K562 (cell line): Measurements from ENCODE around the gene SEC23B. TPM values are rescaled to one million over a fixed set of nuclear protein-coding genes. Genes with fewer than 3 reads are reported as not detected.

Source experiments
- CREBBP ChIP-seq: IDR thresholded peaks from one replicate; pipeline ENCODE4 v1.6.1; 2012; ENCODE audit warnings: low read depth, mild to moderate bottlenecking, control low read depth, inconsistent platforms, low read length
- ILK ChIP-seq: fragments of 450-650 bp; IDR thresholded peaks from 2 replicates; pipeline ENCODE4 v1.6.1; 2016; ENCODE audit warnings: missing genetic modification characterization, low read depth, mild to moderate bottlenecking, missing compliant biosample characterization, moderate library complexity, borderline replicate concordance
- KLF16 ChIP-seq: IDR thresholded peaks from 2 replicates; pipeline ENCODE4 v1.6.1; 2016; ENCODE audit warnings: antibody characterized with exemption
- PHB2 ChIP-seq: fragments of 450-650 bp; IDR thresholded peaks from 2 replicates; pipeline ENCODE4 v1.6.1; 2017; ENCODE audit warnings: low read depth
- PTRF ChIP-seq: fragments of 450-650 bp; IDR thresholded peaks from 2 replicates; pipeline ENCODE4 v1.6.1; 2016; ENCODE audit warnings: mild to moderate bottlenecking, missing genetic modification characterization, missing compliant biosample characterization
- RB1 ChIP-seq: fragments of 450-650 bp; IDR thresholded peaks from 2 replicates; pipeline ENCODE4 v1.6.1; 2017; ENCODE audit warnings: low read depth, mild to moderate bottlenecking
- RBFOX2 ChIP-seq: fragments of 200-400 bp; formaldehyde crosslinking; IDR thresholded peaks from 2 replicates; pipeline ENCODE4 v1.6.1; 2017; ENCODE audit warnings: low read depth, mild to moderate bottlenecking, low read length, moderate library complexity
- SUPT5H ChIP-seq: fragments of 450-650 bp; IDR thresholded peaks from 2 replicates; pipeline ENCODE4 v1.6.1; 2016
- polyA plus RNA-seq, 8 experiments: library from polyadenylated mRNA; depleted of rRNA in 4 of 8; stranded (reverse) in 5 of 8; unstranded in 3 of 8; fragments of >200 nt; fragmentation: Nextera tagmentation in 2 of 8; fragmentation: Illumina TruSeq in 1 of 8; extraction: Ambion mirVana in 2 of 8; extraction: Trizol in 1 of 8; gene quantifications; 2 replicates each; pipeline versions ENCODE4 v1.2.1 to v1.2.3, GENCODE V29; 2011 to 2014; ENCODE audit warnings: inconsistent platforms in 1 of 8, missing spikeins in 1 of 8
- total RNA-seq, 7 experiments: library from RNA; depleted of rRNA in 6 of 7; stranded (reverse); fragments of >200 nt in 6 of 7; fragmentation: Illumina TruSeq in 2 of 7; extraction: Trizol in 2 of 7; gene quantifications; 2 replicates each; pipeline versions ENCODE4 v1.2.1 to v1.2.3, GENCODE V29; 2011 to 2021; ENCODE audit warnings: low replicate concordance in 1 of 7
- TF ChIP-seq, protein P1 (sequence below): fragments of 450-650 bp; IDR thresholded peaks from 2 replicates; pipeline ENCODE4 v1.6.1; 2016; ENCODE audit warnings: mild to moderate bottlenecking, moderate library complexity
- TF ChIP-seq, protein P2 (sequence below): IDR thresholded peaks from 2 replicates; pipeline ENCODE4 v1.6.1; 2011; ENCODE audit warnings: borderline replicate concordance, low read depth, mild to moderate bottlenecking, moderate library complexity, low read length; ENCODE audit not compliant: insufficient read depth, poor library complexity, severe bottlenecking
- TF ChIP-seq, protein P3 (sequence below): fragments of 450-650 bp; IDR thresholded peaks from 2 replicates; pipeline ENCODE4 v1.6.1; 2017; ENCODE audit warnings: antibody characterized with exemption

Gene SEC23B
- total and polyA plus RNA-seq, 9 of the 15 experiments (the other 6 are each of a cell fraction or from before 2014, with no cell fraction given), result 31.7 to 70.2 (median 38.5) TPM

DNA sequence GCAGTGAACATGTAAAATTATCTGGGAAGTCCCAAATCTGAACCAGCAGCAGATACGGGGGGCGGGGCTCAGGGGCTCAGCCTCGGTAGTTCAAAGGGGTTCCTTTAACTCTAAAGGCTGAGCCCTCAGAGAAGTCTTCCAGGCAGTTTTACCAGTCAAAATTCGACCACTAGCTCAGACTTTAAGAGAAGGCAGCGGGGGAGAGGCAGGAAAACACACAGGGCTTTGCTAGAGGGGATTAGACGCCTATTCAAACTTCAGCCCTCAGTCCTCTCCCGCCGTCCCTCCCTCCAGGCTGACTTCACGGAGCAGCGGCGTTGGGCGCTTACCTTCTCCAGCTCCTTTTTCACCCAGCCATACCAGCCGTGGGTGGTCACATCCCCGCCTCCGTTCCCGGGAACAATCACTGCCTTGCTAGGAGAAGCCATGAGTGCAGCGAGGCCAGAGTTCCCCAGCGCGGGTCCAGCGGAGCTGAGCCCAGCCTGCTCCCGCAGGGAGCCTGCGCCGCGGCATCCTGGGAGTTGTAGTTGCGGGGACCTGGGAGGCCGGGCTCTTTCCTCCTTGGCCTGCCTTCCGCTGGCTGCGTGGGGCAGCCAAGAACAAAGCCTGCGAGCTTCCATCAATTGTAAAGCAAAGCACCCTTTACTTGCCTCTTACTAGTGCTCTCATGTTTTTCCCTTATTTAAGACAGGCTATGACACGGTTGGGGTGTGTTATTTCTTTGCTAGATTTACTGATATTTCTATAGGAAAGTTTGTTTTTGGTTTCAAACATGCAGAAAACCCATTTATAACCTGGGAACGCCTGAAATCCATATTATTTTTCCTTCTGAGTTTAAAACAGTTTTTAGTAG lies 10.8 kb upstream of the SEC23B start, which contains the start of gene RBBP9 (continued):
- TF ChIP-seq, protein P1, sequence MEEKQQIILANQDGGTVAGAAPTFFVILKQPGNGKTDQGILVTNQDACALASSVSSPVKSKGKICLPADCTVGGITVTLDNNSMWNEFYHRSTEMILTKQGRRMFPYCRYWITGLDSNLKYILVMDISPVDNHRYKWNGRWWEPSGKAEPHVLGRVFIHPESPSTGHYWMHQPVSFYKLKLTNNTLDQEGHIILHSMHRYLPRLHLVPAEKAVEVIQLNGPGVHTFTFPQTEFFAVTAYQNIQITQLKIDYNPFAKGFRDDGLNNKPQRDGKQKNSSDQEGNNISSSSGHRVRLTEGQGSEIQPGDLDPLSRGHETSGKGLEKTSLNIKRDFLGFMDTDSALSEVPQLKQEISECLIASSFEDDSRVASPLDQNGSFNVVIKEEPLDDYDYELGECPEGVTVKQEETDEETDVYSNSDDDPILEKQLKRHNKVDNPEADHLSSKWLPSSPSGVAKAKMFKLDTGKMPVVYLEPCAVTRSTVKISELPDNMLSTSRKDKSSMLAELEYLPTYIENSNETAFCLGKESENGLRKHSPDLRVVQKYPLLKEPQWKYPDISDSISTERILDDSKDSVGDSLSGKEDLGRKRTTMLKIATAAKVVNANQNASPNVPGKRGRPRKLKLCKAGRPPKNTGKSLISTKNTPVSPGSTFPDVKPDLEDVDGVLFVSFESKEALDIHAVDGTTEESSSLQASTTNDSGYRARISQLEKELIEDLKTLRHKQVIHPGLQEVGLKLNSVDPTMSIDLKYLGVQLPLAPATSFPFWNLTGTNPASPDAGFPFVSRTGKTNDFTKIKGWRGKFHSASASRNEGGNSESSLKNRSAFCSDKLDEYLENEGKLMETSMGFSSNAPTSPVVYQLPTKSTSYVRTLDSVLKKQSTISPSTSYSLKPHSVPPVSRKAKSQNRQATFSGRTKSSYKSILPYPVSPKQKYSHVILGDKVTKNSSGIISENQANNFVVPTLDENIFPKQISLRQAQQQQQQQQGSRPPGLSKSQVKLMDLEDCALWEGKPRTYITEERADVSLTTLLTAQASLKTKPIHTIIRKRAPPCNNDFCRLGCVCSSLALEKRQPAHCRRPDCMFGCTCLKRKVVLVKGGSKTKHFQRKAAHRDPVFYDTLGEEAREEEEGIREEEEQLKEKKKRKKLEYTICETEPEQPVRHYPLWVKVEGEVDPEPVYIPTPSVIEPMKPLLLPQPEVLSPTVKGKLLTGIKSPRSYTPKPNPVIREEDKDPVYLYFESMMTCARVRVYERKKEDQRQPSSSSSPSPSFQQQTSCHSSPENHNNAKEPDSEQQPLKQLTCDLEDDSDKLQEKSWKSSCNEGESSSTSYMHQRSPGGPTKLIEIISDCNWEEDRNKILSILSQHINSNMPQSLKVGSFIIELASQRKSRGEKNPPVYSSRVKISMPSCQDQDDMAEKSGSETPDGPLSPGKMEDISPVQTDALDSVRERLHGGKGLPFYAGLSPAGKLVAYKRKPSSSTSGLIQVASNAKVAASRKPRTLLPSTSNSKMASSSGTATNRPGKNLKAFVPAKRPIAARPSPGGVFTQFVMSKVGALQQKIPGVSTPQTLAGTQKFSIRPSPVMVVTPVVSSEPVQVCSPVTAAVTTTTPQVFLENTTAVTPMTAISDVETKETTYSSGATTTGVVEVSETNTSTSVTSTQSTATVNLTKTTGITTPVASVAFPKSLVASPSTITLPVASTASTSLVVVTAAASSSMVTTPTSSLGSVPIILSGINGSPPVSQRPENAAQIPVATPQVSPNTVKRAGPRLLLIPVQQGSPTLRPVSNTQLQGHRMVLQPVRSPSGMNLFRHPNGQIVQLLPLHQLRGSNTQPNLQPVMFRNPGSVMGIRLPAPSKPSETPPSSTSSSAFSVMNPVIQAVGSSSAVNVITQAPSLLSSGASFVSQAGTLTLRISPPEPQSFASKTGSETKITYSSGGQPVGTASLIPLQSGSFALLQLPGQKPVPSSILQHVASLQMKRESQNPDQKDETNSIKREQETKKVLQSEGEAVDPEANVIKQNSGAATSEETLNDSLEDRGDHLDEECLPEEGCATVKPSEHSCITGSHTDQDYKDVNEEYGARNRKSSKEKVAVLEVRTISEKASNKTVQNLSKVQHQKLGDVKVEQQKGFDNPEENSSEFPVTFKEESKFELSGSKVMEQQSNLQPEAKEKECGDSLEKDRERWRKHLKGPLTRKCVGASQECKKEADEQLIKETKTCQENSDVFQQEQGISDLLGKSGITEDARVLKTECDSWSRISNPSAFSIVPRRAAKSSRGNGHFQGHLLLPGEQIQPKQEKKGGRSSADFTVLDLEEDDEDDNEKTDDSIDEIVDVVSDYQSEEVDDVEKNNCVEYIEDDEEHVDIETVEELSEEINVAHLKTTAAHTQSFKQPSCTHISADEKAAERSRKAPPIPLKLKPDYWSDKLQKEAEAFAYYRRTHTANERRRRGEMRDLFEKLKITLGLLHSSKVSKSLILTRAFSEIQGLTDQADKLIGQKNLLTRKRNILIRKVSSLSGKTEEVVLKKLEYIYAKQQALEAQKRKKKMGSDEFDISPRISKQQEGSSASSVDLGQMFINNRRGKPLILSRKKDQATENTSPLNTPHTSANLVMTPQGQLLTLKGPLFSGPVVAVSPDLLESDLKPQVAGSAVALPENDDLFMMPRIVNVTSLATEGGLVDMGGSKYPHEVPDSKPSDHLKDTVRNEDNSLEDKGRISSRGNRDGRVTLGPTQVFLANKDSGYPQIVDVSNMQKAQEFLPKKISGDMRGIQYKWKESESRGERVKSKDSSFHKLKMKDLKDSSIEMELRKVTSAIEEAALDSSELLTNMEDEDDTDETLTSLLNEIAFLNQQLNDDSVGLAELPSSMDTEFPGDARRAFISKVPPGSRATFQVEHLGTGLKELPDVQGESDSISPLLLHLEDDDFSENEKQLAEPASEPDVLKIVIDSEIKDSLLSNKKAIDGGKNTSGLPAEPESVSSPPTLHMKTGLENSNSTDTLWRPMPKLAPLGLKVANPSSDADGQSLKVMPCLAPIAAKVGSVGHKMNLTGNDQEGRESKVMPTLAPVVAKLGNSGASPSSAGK, result no peak
- TF ChIP-seq RB1, result peak; percentile 37; the same call in 1 of the 2 replicates
- TF ChIP-seq, protein P2, sequence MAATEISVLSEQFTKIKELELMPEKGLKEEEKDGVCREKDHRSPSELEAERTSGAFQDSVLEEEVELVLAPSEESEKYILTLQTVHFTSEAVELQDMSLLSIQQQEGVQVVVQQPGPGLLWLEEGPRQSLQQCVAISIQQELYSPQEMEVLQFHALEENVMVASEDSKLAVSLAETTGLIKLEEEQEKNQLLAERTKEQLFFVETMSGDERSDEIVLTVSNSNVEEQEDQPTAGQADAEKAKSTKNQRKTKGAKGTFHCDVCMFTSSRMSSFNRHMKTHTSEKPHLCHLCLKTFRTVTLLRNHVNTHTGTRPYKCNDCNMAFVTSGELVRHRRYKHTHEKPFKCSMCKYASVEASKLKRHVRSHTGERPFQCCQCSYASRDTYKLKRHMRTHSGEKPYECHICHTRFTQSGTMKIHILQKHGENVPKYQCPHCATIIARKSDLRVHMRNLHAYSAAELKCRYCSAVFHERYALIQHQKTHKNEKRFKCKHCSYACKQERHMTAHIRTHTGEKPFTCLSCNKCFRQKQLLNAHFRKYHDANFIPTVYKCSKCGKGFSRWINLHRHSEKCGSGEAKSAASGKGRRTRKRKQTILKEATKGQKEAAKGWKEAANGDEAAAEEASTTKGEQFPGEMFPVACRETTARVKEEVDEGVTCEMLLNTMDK, result no peak
- TF ChIP-seq ILK (tag), result no peak
- no peak; the same call in 1 of the 2 replicates for TF ChIP-seq SUPT5H
- TF ChIP-seq PHB2, result no peak
- TF ChIP-seq KLF16, result no peak
- TF ChIP-seq, protein P3, sequence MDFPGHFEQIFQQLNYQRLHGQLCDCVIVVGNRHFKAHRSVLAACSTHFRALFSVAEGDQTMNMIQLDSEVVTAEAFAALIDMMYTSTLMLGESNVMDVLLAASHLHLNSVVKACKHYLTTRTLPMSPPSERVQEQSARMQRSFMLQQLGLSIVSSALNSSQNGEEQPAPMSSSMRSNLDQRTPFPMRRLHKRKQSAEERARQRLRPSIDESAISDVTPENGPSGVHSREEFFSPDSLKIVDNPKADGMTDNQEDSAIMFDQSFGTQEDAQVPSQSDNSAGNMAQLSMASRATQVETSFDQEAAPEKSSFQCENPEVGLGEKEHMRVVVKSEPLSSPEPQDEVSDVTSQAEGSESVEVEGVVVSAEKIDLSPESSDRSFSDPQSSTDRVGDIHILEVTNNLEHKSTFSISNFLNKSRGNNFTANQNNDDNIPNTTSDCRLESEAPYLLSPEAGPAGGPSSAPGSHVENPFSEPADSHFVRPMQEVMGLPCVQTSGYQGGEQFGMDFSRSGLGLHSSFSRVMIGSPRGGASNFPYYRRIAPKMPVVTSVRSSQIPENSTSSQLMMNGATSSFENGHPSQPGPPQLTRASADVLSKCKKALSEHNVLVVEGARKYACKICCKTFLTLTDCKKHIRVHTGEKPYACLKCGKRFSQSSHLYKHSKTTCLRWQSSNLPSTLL, result no peak
- no peak for TF ChIP-seq PTRF
- TF ChIP-seq CREBBP, result no peak
- peak; percentile 64 for TF ChIP-seq RBFOX2
